SK-N-SH treated with all-trans-retinoic acid at 6 μM for 48 hours (cell line): ENCODE data around the gene ZFHX3.

Source experiments
- ATAC-seq: fragments of 200-7000 bp; cut with Tn5 transposase; 3 replicates; pipeline ENCODE4 v1.9.1; 2020; ENCODE audit warnings: mild to moderate bottlenecking, moderate library complexity
- BACH2 ChIP-seq: fragments of 250-450 bp; sonication (Bioruptor Pico); IDR thresholded peaks from 2 replicates; pipeline ENCODE4 v1.9.0; 2021; ENCODE audit warnings: mild to moderate bottlenecking, borderline replicate concordance
- CREB5 ChIP-seq: fragments of 250-450 bp; sonication (Bioruptor Pico); IDR thresholded peaks from 2 replicates; pipeline ENCODE4 v1.5.1; 2020; ENCODE audit warnings: low read depth, mild to moderate bottlenecking, moderate library complexity
- CSDC2 ChIP-seq: fragments of 250-450 bp; sonication (Bioruptor Pico); IDR thresholded peaks from 2 replicates; pipeline ENCODE4 v1.5.0; 2020; ENCODE audit warnings: mild to moderate bottlenecking, moderate library complexity
- CSRNP3 ChIP-seq: fragments of 250-450 bp; sonication (Bioruptor Pico); IDR thresholded peaks from 2 replicates; pipeline ENCODE4 v1.5.1; 2021; ENCODE audit warnings: mild to moderate bottlenecking, moderate library complexity
- ESRRG ChIP-seq: fragments of 250-450 bp; sonication (Bioruptor Pico); IDR thresholded peaks from 2 replicates; pipeline ENCODE4 v1.6.1; 2021; ENCODE audit warnings: mild to moderate bottlenecking
- GLIS3 ChIP-seq: fragments of 250-450 bp; sonication (Bioruptor Pico); IDR thresholded peaks from 2 replicates; pipeline ENCODE4 v1.5.0; 2020; ENCODE audit warnings: mild to moderate bottlenecking, moderate library complexity
- ISL1 ChIP-seq: fragments of 250-450 bp; sonication (Bioruptor Pico); IDR thresholded peaks from 2 replicates; pipeline ENCODE4 v2.1.2; 2022; ENCODE audit warnings: mild to moderate bottlenecking, moderate library complexity
- OSR1 ChIP-seq: fragments of 250-450 bp; sonication (Bioruptor Pico); IDR thresholded peaks from 2 replicates; pipeline ENCODE4 v1.8.0; 2022; ENCODE audit warnings: moderate library complexity, mild to moderate bottlenecking, inconsistent platforms
- PATZ1 ChIP-seq: fragments of 250-450 bp; sonication (Bioruptor Pico); IDR thresholded peaks from 2 replicates; pipeline ENCODE4 v1.8.0; 2020; ENCODE audit warnings: mild to moderate bottlenecking, moderate library complexity, borderline replicate concordance
- POU6F1 ChIP-seq: fragments of 250-450 bp; sonication (Bioruptor Pico); IDR thresholded peaks from 2 replicates; pipeline ENCODE4 v1.8.0; 2021; ENCODE audit warnings: low read depth, mild to moderate bottlenecking, moderate library complexity, borderline replicate concordance
- RARB ChIP-seq: fragments of 250-450 bp; sonication (Bioruptor Pico); IDR thresholded peaks from 2 replicates; pipeline ENCODE4 v1.8.0; 2021; ENCODE audit warnings: mild to moderate bottlenecking, moderate library complexity
- SNAI2 ChIP-seq: fragments of 250-450 bp; sonication (Bioruptor Pico); IDR thresholded peaks from 2 replicates; pipeline ENCODE4 v1.5.0; 2020; ENCODE audit warnings: mild to moderate bottlenecking, moderate library complexity
- TCF4 ChIP-seq: fragments of 250-450 bp; sonication (Bioruptor Pico); IDR thresholded peaks from 2 replicates; pipeline ENCODE4 v1.8.0; 2021; ENCODE audit warnings: mild to moderate bottlenecking, moderate library complexity, borderline replicate concordance
- TOX ChIP-seq: fragments of 250-450 bp; sonication (Bioruptor Pico); IDR thresholded peaks from 2 replicates; pipeline ENCODE4 v1.8.0; 2021; ENCODE audit warnings: mild to moderate bottlenecking, moderate library complexity, borderline replicate concordance
- TSHZ2 ChIP-seq: fragments of 250-450 bp; sonication (Bioruptor Pico); IDR thresholded peaks from 2 replicates; pipeline ENCODE4 v1.5.0; 2020; ENCODE audit warnings: mild to moderate bottlenecking, moderate library complexity
- ZC3H10 ChIP-seq: fragments of 250-450 bp; sonication (Bioruptor Pico); IDR thresholded peaks from 2 replicates; pipeline ENCODE4 v1.5.1; 2021; ENCODE audit warnings: mild to moderate bottlenecking, moderate library complexity
- ZFP3 ChIP-seq: fragments of 250-450 bp; sonication (Bioruptor Pico); IDR thresholded peaks from 2 replicates; pipeline ENCODE4 v1.5.0; 2020; ENCODE audit warnings: mild to moderate bottlenecking, moderate library complexity
- ZFP30 ChIP-seq: fragments of 450-650 bp; formaldehyde crosslinking; IDR thresholded peaks from 2 replicates; pipeline ENCODE4 v1.5.0; 2022; ENCODE audit warnings: mild to moderate bottlenecking, moderate library complexity
- ZNF565 ChIP-seq: fragments of 450-650 bp; formaldehyde crosslinking; conservative IDR thresholded peaks from 2 replicates; pipeline ENCODE4 v1.5.0; 2020; ENCODE audit warnings: low read depth, mild to moderate bottlenecking, moderate library complexity
- ZNF70 ChIP-seq: fragments of 450-650 bp; formaldehyde crosslinking; IDR thresholded peaks from 2 replicates; pipeline ENCODE4 v1.5.0; 2020; ENCODE audit warnings: mild to moderate bottlenecking, moderate library complexity

ZFHX3 gene

GRCh38 chr16:73024571-73025105 lies 23.3 kb downstream of the ZFHX3 start (continued):
- no peak for TF ChIP-seq PATZ1

GRCh38 chr16:73023752-73024570 lies 24.0 kb downstream of the ZFHX3 start:
- no peak for TF ChIP-seq TOX
- TF ChIP-seq CREB5 (CRISPR knock-in tag), result no peak
- no peak for TF ChIP-seq ZNF565 (CRISPR knock-in tag)
- no peak for TF ChIP-seq ZFP3
- no peak for TF ChIP-seq ZFP30
- no peak for TF ChIP-seq OSR1 (CRISPR knock-in tag)
- no peak for TF ChIP-seq RARB (CRISPR knock-in tag)
- no peak for ATAC-seq

- ATAC-seq, result no peak
- TF ChIP-seq TCF4 (CRISPR knock-in tag), result no peak
- TF ChIP-seq CSRNP3 (CRISPR knock-in tag), result no peak
- no peak for TF ChIP-seq ISL1 (CRISPR knock-in tag)
- no peak for TF ChIP-seq CREB5 (CRISPR knock-in tag)
- no peak for TF ChIP-seq ESRRG (CRISPR knock-in tag)
- no peak for TF ChIP-seq TOX
- no peak for TF ChIP-seq CSDC2
- TF ChIP-seq ZNF70 (CRISPR knock-in tag), result no peak
- no peak for TF ChIP-seq PATZ1
- TF ChIP-seq ZFP3, result no peak
- TF ChIP-seq ZC3H10 (CRISPR knock-in tag), result no peak
- TF ChIP-seq BACH2 (CRISPR knock-in tag), result no peak
- no peak for TF ChIP-seq ZFP30
- no peak for TF ChIP-seq POU6F1
- TF ChIP-seq GLIS3, result no peak
- no peak for TF ChIP-seq SNAI2 (CRISPR knock-in tag)
- no peak for TF ChIP-seq RARB (CRISPR knock-in tag)
- TF ChIP-seq TSHZ2 (CRISPR knock-in tag), result no peak
These were observed 24.6 kb downstream of the ZFHX3 start for GRCh38 chr16:73023320-73023719.
